SU-DHL-6 (cell line): ENCODE results near the gene ANXA9.

Experiments
- CTCF ChIP-seq: fragments of 200-600 bp; sonication (generic); IDR thresholded peaks from one replicate; pipeline ENCODE4 v1.5.1; 2017; ENCODE audit warnings: antibody characterized with exemption, mild to moderate bottlenecking, low read length, moderate library complexity; ENCODE audit not compliant: insufficient read depth, poor library complexity, severe bottlenecking
- EZH2phosphoT487 ChIP-seq: fragments of 200-600 bp; sonication (generic), shearing (Covaris generic); conservative IDR thresholded peaks from 2 replicates; pipeline ENCODE4 v1.6.1; 2018; ENCODE audit warnings: mild to moderate bottlenecking, antibody characterized with exemption, low read length, moderate library complexity, mixed read lengths

DNA sequence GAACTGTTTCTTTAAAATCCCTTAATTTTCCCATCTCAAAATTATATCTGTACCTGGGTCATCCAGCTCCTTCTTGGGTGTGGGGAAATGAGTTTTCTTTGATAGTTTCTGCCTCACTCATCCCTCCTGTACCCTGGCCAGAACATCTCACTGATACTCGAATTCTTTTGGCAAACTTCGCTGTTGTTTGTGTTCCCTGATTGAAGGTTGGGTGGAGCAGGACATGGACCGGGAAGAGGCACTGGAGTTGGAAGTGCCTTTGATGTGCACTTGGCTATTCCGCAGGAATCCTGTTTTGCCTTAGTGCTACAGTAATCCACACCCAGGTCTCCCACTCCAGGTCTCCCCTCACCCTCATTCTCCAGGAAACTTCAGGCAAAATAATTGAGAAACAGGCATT, 13.4 kb downstream of the ANXA9 start:
- TF ChIP-seq CTCF (no peak), EZH2phosphoT487 (no peak)
